ENCODE results near the gene TAS2R60. TPM values are rescaled to one million over a fixed set of nuclear protein-coding genes. Genes with fewer than 3 reads are reported as not detected.

Gene TAS2R60
- total RNA-seq, 5 donors from 2014 or later (not counting 1 experiment from before 2014, with no cell fraction given) = 0.38 to 2.4 (median 1.0) TPM; not detected in 1

GRCh38 chr7:143435266-143435665, 8.0 kb upstream of the TAS2R60 start:
- ATAC-seq (replicated peaks in 1 of 4) (no peak), DNase-seq (no peak)
- no CpG with 5 or more reads among the region's 2 CpGs for WGBS (ENCODE audit: insufficient coverage)
- Mint-ChIP-seq H3K4me1 (peaks cover 24 to 35% (median 30%) of the 10 kb centered on the region in 3 donors), H3K27ac (no peak overlapping the region), H3K36me3 (peaks cover 21% of the 10 kb centered on the region), H3K4me3 (no peak overlapping the region), H3K27me3 (no peaks in the 10 kb centered on the region), H3K9me3 (no peaks in the 10 kb centered on the region)
- Histone ChIP-seq H3K4me3 (ENCODE audit: control insufficient read depth in 1 of 2, extremely low read depth in 1 of 2, low read length in 1 of 2) (no peak overlapping the region), H3K27me3 (replicated peaks in 1 of 2; ENCODE audit: control insufficient read depth in 2 of 2, extremely low read depth in 1 of 2, insufficient read depth in 2 of 2, low read length in 1 of 2) (peaks cover 0 to 2% of the 10 kb centered on the region in 2 experiments), H3K9me3 (no peaks in the 10 kb centered on the region), H3K36me3 (ENCODE audit: control insufficient read depth in 2 of 2, extremely low read depth in 1 of 2, insufficient read depth in 1 of 2, low read length in 1 of 2) (no peaks in the 10 kb centered on the region), H3K27ac (ENCODE audit: low read length) (no peak overlapping the region), H3K4me1 (ENCODE audit: control insufficient read depth in 1 of 2, extremely low read depth in 1 of 2, insufficient read depth in 2 of 2, low read length in 2 of 2) (peaks cover 0 to 5% of the 10 kb centered on the region in 2 experiments)
- ChIA-PET CTCF (interaction anchor here in 1 of 2 donors (0.6 kb wide), 1 partner anchor 48 kb away, joined by 3 read pairs; no protein-coding TSS in a partner anchor), POLR2A (no interaction called here)

- ATAC-seq (replicated peaks in 1 of 4) = no peak
- peaks cover 27% of the 10 kb centered on the region for H3K36me3 Mint-ChIP-seq
- no peaks in the 10 kb centered on the region for H3K36me3 ChIP-seq (ENCODE audit: control insufficient read depth in 2 of 2, extremely low read depth in 1 of 2, insufficient read depth in 1 of 2, low read length in 1 of 2)
- ChIA-PET POLR2A (no interaction called here), CTCF (no interaction called here)
- peaks cover 24 to 30% (median 29%) of the 10 kb centered on the region in 3 donors for H3K4me1 Mint-ChIP-seq
- H3K9me3 ChIP-seq = no peaks in the 10 kb centered on the region
- H3K27me3 Mint-ChIP-seq = no peaks in the 10 kb centered on the region
- H3K27ac Mint-ChIP-seq = peak overlapping the region in 1 of 2 donors; percentile 12
- WGBS (ENCODE audit: insufficient coverage) = 94% methylated on average over 2 of the region's 3 CpGs
- H3K27ac ChIP-seq (ENCODE audit: low read length) = no peak overlapping the region
- no peaks in the 10 kb centered on the region for H3K9me3 Mint-ChIP-seq
- peaks cover 0 to 5% of the 10 kb centered on the region in 2 experiments for H3K4me1 ChIP-seq (ENCODE audit: control insufficient read depth in 1 of 2, extremely low read depth in 1 of 2, insufficient read depth in 2 of 2, low read length in 2 of 2)
- no peak overlapping the region for H3K4me3 ChIP-seq (ENCODE audit: control insufficient read depth in 1 of 2, extremely low read depth in 1 of 2, low read length in 1 of 2)
- peaks cover 0 to 2% of the 10 kb centered on the region in 2 experiments for H3K27me3 ChIP-seq (replicated peaks in 1 of 2; ENCODE audit: control insufficient read depth in 2 of 2, extremely low read depth in 1 of 2, insufficient read depth in 2 of 2, low read length in 1 of 2)
- DNase-seq = no peak
- no peak overlapping the region for H3K4me3 Mint-ChIP-seq
These were observed 6.8 kb upstream of the TAS2R60 start for GRCh38 chr7:143436325-143436946.

- Mint-ChIP-seq H3K4me3 (peak overlapping the region in 2 of 3 donors; percentile 10 to 31), H3K27ac (peak overlapping the region; percentile 82 to 84), H3K9me3 (no peaks in the 10 kb centered on the region), H3K27me3 (no peaks in the 10 kb centered on the region), H3K36me3 (peaks cover 31% of the 10 kb centered on the region), H3K4me1 (peaks cover 24 to 30% (median 29%) of the 10 kb centered on the region in 3 donors)
- no peak for DNase-seq
- WGBS (ENCODE audit: insufficient coverage) = 14% methylated on average over 3 of the region's 4 CpGs
- Histone ChIP-seq H3K4me1 (ENCODE audit: control insufficient read depth in 1 of 2, extremely low read depth in 1 of 2, insufficient read depth in 2 of 2, low read length in 2 of 2) (peaks cover 0 to 5% of the 10 kb centered on the region in 2 experiments), H3K4me3 (ENCODE audit: control insufficient read depth in 1 of 2, extremely low read depth in 1 of 2, low read length in 1 of 2) (no peak overlapping the region), H3K36me3 (ENCODE audit: control insufficient read depth in 2 of 2, extremely low read depth in 1 of 2, insufficient read depth in 1 of 2, low read length in 1 of 2) (no peaks in the 10 kb centered on the region), H3K27ac (ENCODE audit: low read length) (no peak overlapping the region), H3K9me3 (no peaks in the 10 kb centered on the region), H3K27me3 (replicated peaks in 1 of 2; ENCODE audit: control insufficient read depth in 2 of 2, extremely low read depth in 1 of 2, insufficient read depth in 2 of 2, low read length in 1 of 2) (peaks cover 0 to 2% of the 10 kb centered on the region in 2 experiments)
- peak in 2 of 4 experiments; percentile 26 to 49 for ATAC-seq (replicated peaks in 1 of 4)
- ChIA-PET CTCF (no interaction called here), POLR2A (no interaction called here)
These were observed 5.7 kb upstream of the TAS2R60 start for GRCh38 chr7:143437578-143437977.

GRCh38 chr7:143439866-143440265, 3.4 kb upstream of the TAS2R60 start:
- H3K9me3 ChIP-seq = no peaks in the 10 kb centered on the region
- Mint-ChIP-seq H3K27ac (no peak overlapping the region), H3K36me3 (peaks cover 23% of the 10 kb centered on the region), H3K27me3 (no peaks in the 10 kb centered on the region), H3K4me1 (peaks cover 24 to 30% (median 29%) of the 10 kb centered on the region in 3 donors), H3K9me3 (no peaks in the 10 kb centered on the region), H3K4me3 (no peak overlapping the region)
- ATAC-seq (replicated peaks in 1 of 4) (no peak), DNase-seq (no peak)
- peaks cover 0 to 5% of the 10 kb centered on the region in 2 experiments for H3K4me1 ChIP-seq (ENCODE audit: control insufficient read depth in 1 of 2, extremely low read depth in 1 of 2, insufficient read depth in 2 of 2, low read length in 2 of 2)
- no peak overlapping the region for H3K27ac ChIP-seq (ENCODE audit: low read length)
- H3K27me3 ChIP-seq (replicated peaks in 1 of 2; ENCODE audit: control insufficient read depth in 2 of 2, extremely low read depth in 1 of 2, insufficient read depth in 2 of 2, low read length in 1 of 2) = no peaks in the 10 kb centered on the region
- ChIA-PET CTCF (interaction anchor here in 1 of 2 donors (0.9 kb wide), 1 partner anchor 199 kb away, joined by 3 read pairs; no protein-coding TSS in a partner anchor), POLR2A (no interaction called here)
- H3K36me3 ChIP-seq (ENCODE audit: control insufficient read depth in 2 of 2, extremely low read depth in 1 of 2, insufficient read depth in 1 of 2, low read length in 1 of 2) = no peaks in the 10 kb centered on the region
- H3K4me3 ChIP-seq (ENCODE audit: control insufficient read depth in 1 of 2, extremely low read depth in 1 of 2, low read length in 1 of 2) = no peak overlapping the region
- no CpG with 5 or more reads among the region's 2 CpGs for WGBS (ENCODE audit: insufficient coverage)

GRCh38 chr7:143444063-143444782, 970 bp downstream of the TAS2R60 start:
- CTCF ChIA-PET = no interaction called here
- no peak overlapping the region for H3K27ac Mint-ChIP-seq
- peaks cover 0 to 4% (median 4%) of the 10 kb centered on the region in 3 donors for H3K4me1 Mint-ChIP-seq
- no peaks in the 10 kb centered on the region for H3K9me3 Mint-ChIP-seq
- no peak overlapping the region for H3K4me3 Mint-ChIP-seq
- no peak for ATAC-seq (replicated peaks in 1 of 4)
- peaks cover 14% of the 10 kb centered on the region for H3K36me3 Mint-ChIP-seq
- Histone ChIP-seq H3K27ac (ENCODE audit: low read length) (no peak overlapping the region), H3K4me1 (ENCODE audit: control insufficient read depth in 1 of 2, extremely low read depth in 1 of 2, insufficient read depth in 2 of 2, low read length in 2 of 2) (no peaks in the 10 kb centered on the region), H3K4me3 (ENCODE audit: control insufficient read depth in 1 of 2, extremely low read depth in 1 of 2, low read length in 1 of 2) (no peak overlapping the region), H3K27me3 (replicated peaks in 1 of 2; ENCODE audit: control insufficient read depth in 2 of 2, extremely low read depth in 1 of 2, insufficient read depth in 2 of 2, low read length in 1 of 2) (peaks cover 0 to 3% of the 10 kb centered on the region in 2 experiments), H3K9me3 (no peaks in the 10 kb centered on the region), H3K36me3 (ENCODE audit: control insufficient read depth in 2 of 2, extremely low read depth in 1 of 2, insufficient read depth in 1 of 2, low read length in 1 of 2) (no peaks in the 10 kb centered on the region)
- DNase-seq = no peak
- WGBS (ENCODE audit: insufficient coverage) = 78% methylated on average over 5 of the region's 6 CpGs
- POLR2A ChIA-PET = no interaction called here
- no peaks in the 10 kb centered on the region for H3K27me3 Mint-ChIP-seq

GRCh38 chr7:143444785-143445184, 1.5 kb downstream of the TAS2R60 start:
- Histone ChIP-seq H3K4me3 (ENCODE audit: control insufficient read depth in 1 of 2, extremely low read depth in 1 of 2, low read length in 1 of 2) (no peak overlapping the region), H3K36me3 (ENCODE audit: control insufficient read depth in 2 of 2, extremely low read depth in 1 of 2, insufficient read depth in 1 of 2, low read length in 1 of 2) (no peaks in the 10 kb centered on the region), H3K27me3 (replicated peaks in 1 of 2; ENCODE audit: control insufficient read depth in 2 of 2, extremely low read depth in 1 of 2, insufficient read depth in 2 of 2, low read length in 1 of 2) (peaks cover 0 to 3% of the 10 kb centered on the region in 2 experiments), H3K27ac (ENCODE audit: low read length) (no peak overlapping the region), H3K4me1 (ENCODE audit: control insufficient read depth in 1 of 2, extremely low read depth in 1 of 2, insufficient read depth in 2 of 2, low read length in 2 of 2) (no peaks in the 10 kb centered on the region), H3K9me3 (no peaks in the 10 kb centered on the region)
- Mint-ChIP-seq H3K27ac (no peak overlapping the region), H3K4me3 (no peak overlapping the region), H3K9me3 (no peaks in the 10 kb centered on the region), H3K4me1 (peaks cover 0 to 1% (median 1%) of the 10 kb centered on the region in 3 donors), H3K27me3 (no peaks in the 10 kb centered on the region), H3K36me3 (peaks cover 10% of the 10 kb centered on the region)
- ChIA-PET POLR2A (no interaction called here), CTCF (no interaction called here)
- ATAC-seq (replicated peaks in 1 of 4) = no peak
- 100% methylated on average over 1 of the region's 1 CpG for WGBS (ENCODE audit: insufficient coverage)
- no peak for DNase-seq
